Amniotic epithelial cell (primary cell): ENCODE measurements around the gene LIN54.
"Not testable (repeated sequence)": the region's sequence is repeated elsewhere in the genome, so short reads cannot be mapped to it uniquely, and the experiment has no call there.

ENCODE experiments used
- DNase-seq: peaks from one replicate; pipeline ENCODE4 v3.0.0-alpha.2; 2010; ENCODE audit warnings: low read depth

The LIN54 gene

DNA sequence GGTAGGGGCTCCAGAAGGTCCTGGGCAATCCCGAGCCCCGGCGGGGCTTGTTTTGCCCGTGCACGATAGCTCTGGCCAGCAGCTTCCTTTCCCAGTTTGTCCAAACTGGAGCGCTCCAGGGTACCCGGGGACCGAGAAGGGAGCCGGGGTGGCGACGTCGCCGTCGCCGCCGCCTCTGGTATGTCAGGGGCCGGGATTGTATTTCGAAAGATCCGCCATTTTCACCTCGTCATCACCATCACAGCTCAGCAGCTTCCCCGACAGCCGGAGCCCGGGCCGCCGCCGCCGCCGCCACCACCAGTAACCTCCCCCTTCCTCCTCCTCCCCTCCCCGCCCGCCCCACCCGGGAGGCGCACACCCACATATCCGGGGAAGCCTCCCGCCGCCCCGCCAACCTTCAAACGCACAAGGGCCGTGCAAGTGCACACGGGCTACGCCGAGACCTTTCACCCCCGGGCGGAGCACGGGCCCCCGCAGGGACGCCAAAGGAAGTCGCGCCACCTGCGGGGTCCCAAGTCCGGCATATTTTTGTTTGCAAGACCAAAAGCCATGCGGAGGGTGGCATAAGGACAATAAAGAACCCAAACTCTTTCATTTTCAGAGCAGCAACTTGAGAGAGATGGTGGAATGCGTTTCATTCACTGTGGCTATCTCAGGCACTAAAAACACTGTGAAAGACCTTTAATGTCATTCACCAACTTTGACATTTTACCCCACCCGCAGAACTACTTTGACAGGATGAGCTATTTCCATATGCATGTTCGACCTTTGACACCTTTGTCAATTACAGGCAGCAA, at the start of gene LIN54:
Gene LIN54, minus strand, starts transcription at position 302 of the 797 bp plus-strand sequence. CDS start 25,979 bp downstream, outside the sequence.
- peak; percentile 65 for DNase-seq

DNA sequence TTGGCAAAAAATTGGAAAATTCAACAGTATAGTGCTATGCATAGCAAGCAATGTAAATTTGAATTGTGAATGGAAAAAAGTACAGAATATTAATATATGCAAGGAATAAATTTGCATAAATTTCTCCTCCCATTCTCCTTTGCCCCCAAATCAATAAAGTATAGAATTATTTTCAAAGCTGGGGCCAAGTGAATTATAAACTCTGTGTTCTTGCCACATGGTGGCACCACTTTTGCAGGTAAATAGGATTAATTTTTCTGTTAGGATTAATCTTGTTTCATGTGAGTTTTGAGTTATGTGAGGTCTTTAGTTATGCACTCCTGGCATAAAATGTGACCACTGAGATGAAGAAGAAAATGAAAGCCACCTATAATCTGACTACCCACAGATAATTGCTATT, 44.3 kb upstream of the LIN54 start:
- DNase-seq: peak; percentile 19

DNA sequence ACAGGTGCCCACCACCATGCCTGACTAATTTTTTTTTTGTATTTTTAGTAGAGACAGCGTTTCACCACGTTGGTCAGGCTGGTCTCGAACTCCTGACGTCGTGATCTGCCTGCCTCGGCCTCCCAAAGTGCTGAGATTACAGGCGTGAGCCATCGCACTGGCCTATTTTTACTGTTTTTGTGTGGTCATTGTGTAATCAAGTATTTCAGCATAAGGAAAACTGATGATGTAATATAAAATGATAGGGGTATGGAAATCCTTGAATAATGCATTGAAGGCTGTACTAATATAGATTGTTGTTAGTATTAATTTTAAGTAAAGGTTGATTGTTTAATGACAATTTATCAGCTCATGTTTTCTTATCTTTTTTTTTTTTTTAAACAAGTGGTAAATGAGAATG, 38.2 kb upstream of the LIN54 start:
- peak; percentile 22 for DNase-seq

DNA sequence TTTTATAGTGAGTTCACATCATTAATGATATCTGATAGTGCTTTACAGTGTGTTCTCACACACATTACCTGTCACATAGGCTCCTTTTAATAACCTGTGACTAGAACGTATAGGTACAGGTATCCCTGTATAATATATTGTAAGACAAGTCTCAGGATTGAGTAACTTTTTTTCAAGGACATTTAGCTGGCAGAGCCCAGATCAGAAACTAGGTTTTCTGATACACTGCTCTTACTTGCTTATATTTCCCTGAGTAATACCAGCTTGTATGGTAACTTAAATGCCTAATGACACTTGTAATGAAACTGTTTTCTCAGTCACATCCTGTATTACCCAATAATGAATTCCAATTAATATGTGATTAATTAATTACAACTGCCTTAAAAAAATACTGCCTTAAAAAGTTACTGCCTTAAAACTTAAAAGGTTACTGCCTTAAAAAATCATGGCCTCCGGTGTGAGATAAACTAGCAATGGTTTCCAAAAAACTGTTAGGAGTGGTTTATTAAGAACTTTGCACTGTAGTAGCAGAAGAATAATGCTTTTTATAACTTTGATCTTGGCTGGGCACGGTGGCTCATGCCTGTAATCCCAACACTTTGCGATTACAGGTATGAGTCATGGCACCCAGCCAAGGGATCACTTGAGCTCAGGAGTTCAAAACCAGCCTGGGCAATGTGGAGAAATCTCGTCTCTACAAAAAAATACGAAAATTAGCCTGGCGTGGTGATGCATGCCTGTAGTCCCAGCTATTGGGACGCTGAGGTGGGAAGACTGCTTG, 36.3 kb upstream of the LIN54 start:
- no peak for DNase-seq

DNA sequence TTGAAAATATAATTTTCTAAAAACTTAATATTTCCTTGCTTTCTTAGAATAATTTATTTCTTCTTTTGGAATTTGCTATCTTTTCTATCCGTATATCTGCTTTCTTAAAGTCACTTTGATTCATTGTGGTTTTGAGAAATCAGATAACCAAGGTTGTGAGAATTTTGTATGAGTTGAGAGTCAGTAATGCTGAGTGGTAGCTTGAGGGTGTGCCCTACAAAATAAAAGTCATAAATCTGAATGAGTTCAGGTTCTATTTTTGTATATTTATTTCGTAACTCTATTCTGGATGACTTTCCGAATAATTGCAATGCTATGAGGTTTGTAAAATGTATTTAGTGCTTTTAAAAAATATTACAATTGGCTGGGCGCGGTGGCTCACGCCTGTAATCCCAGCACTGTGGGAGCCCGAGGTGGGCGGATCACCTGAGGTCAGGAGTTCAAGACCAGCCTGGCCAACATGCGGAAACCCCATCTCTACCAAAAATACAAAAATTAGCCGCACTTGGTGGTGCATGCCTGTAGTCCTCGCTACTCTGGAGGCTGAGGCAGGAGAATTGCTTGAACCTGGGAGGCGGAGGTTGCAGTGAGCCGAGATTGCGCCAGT, 33.3 kb upstream of the LIN54 start:
- DNase-seq: peak; percentile 91

DNA sequence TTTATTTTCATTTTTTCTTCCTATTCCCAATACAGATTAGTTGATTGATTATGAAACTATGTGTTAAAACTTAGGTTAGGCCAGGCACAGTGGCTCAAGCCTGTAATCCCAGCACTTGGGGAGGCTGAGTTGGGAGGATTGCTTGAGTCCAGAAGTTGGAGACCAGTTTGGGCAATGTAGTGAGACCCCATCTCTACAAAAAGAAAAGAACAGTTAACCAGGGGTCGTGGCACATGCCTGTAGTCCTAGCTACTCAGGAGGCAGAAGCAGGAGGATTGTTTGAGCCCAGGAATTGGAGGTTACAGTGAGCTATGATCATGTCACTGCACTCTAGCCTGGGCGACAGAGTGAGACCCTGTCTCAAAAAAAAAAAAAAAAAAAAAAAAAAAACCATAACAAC, 32.5 kb upstream of the LIN54 start:
- DNase-seq: not testable (repeated sequence)

DNA sequence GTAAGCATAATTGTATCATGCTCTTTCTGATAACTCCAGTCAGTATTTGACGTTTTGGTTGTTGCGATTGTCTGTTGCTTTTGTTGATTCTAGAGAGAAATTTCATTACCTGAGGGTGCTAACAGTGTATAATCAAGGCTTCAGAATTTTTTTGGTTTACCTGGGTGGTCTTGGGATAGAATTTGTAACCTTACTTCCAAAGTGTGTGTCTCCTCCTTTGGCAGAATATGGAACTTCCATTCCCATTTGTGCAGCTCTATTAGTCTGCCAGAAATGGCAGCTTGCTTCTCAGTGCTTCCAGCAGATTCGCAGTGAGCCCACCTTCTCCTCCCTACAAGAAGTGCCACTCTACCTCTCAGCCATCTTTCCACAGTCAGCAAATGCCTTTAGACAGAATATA, 29.6 kb upstream of the LIN54 start:
- DNase-seq: no peak

DNA sequence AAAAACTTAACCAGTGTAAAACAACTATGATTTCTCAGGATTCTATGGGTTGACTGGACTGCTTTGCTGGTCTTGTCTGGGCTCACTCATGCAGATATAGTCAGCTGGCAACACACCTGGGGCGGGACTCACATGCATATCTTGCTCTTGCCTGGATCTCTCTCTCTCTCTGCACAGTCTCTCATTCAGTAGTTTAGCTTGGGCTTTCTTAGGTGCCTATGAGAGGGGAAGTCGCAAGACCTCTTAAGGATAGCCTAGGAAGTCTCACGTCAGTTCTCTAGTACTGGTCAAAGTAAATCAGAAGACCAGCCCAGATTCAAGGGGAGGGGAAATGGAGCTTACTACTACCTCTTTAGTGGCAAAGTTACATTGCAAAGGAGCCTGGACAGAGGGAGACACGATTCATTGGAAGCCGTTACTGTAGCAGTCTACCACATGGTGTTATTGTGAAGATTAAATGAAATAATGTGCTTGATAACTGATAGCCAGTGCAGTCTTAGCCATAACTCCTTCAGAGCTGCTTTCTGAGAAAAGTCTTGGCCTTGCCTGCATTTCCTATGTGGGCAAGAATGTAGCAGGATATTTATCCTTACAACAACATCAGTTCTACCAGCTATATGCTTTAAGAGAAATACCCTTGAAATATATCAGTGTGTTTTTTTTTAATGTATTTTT, 26.5 kb upstream of the LIN54 start:
- DNase-seq: no peak

DNA sequence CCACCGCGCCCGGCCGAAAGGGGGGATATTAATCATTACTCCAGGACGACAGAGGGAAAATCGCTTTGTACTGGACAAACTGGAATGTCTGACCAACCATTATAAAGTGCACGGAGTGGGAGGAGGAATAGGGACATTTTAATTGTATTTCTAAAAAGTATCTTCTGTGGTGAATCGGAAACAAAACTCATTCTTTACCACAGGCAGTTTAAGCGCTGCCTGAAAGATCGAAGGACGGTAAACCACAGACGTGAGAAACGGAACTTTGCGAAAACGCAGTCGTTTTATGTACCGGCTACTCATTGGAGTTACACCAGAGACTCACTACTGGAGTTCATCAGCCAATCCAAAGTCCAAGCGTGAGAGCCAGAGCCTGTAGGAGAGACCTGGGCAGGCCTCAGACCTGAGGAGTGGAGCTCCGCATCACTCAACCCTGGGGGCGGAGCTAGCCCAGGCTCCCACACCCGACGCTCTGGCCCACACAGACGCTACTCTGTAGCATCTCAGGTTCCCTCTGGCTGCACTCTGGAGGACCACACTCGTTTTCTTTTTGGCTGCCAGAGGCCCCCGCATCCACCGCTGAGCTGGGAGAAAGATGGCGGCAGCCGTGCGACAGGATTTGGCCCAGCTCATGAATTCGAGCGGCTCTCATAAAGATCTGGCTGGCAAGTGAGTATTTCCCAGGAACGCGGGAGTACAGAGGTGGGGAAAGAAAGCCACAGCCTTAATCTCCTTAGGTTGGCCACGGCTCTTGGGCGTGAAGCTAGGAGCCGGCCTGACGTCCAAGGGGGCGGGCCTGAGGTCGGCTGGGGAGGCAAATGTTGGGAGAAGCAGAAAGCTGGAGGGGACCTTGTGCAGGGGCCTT, 24.2 kb upstream of the LIN54 start, which contains the start of gene COPS4:
Gene COPS4, plus strand, starts transcription at position 554 of the 865 bp plus-strand sequence. Its CDS starts 42 bp downstream, at position 596.
- DNase-seq: peak; percentile 100

DNA sequence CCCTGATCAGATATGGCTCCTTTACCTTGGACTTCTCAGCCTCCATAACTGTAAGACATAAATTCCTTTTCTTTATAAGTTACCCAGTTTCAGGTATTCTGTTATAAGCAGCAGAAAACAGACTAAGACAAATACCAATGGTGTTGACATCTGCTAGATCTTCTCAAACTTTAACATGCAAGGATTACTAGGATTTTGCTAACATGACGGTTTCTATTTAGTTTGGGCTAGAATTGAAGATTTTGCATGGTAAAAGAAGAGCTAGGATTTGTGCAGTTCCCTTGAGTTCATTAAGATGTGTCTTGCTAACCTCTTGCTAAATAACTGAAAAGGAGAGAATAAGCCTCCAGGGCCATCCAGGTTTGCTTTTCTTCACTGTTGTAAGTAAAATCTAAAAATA, 19.1 kb upstream of the LIN54 start:
- DNase-seq: no peak

DNA sequence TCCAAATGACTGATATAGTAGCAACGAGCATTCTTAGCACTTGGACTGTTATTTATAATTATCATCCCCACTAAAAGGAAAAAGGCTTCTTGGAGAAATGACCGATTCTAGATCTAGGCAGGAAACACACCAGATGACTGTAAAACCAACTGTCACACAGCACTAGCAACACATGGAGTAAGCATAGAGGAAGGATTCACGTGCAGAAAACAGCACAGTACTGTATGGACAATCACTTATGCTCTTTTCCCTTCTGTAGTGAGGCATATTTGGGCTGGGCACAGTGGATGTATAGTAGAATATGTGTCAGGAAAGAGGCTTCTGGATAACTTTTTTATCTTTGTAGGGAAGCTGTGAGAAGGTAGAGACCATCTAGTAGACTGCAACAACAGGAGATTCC, 18.4 kb upstream of the LIN54 start:
- no peak for DNase-seq

DNA sequence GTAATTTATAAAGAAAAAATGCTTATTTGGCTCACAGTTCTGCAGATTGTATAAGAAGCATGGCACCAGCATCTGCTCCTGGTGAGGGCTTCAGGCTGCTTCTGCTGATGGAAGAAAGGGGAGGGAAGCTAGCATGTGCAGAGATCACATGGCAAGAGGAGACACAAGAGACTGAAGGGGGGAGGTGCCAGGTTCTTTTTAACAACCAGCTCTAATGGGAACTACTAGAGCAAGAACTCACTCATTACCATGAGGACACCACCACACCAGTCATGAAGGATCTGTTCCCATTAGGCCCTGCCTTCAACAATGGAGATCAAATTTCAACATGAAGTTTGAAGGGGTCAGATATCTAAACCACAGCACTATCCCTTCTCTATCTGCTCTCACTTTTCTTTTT, 14.9 kb upstream of the LIN54 start:
- no peak for DNase-seq

DNA sequence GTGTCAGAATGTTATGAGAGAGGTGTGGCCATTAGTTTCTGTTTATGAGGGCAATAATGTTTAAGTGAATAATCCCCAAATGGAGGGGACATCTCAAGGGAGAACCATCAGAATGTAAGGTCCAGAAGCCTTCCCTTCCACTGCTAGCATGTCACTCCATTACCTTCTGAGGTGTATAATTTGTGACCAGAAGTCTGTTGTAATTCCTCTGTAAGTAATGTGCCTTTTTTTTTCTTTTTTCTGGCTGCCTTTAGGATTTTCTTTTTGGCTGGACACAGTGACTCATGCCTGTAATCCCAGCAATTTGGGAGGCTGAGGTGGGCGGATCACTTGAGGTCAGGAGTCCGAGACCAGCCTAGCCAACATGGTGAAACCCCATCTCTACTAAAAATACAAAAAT, 13.6 kb upstream of the LIN54 start:
- no peak for DNase-seq

DNA sequence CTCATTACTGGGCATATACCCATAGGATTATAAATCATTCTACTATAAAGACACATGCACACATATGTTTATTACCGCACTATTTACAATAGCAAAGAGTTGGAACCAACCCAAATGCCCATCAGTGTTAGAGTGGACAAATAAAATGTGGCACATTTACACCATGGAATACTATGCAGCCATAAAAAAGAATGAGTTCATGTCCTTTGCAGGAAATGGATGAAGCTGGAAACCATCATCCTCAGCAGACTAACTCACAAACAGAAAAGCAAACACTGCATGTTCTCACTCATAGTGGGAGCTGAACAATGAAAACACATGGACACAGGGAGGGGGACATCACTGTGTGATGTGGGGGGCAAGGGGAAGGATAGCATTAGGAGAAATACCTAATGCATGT, 13.0 kb upstream of the LIN54 start:
- not testable (repeated sequence) for DNase-seq

DNA sequence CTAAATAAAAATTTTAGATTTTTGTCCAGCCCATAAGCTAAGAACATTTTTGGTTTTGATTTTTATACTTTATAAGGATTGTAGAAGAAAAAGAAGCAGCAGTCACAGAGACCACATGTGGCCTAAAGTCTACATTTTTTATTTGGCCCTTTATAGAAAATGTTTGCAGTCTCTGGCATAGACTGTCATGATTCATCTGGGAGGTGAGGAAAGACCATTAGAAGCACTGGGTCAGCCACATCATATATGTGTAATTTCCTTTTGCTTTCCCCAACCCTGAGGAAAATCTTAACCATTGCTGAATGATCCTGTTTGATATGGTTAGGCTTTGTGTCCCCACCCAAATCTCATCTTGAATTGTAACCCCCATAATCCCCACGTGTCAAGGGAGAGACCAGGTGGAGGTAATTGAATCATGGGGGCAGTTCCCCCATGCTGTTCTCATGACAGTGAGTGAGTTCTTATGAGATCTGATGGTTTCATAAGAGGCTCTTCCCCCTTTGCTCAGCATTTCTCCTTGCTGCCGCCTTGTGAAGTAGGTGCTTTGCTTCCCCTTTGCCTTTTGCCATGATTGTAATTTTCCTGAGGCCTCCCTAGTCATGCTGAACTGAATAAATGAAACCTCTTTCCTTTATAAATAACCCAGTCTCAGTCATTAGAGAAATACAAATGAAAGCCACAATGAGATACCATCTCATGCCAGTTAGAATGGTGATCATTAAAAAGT, 12.3 kb upstream of the LIN54 start:
- DNase-seq: no peak

DNA sequence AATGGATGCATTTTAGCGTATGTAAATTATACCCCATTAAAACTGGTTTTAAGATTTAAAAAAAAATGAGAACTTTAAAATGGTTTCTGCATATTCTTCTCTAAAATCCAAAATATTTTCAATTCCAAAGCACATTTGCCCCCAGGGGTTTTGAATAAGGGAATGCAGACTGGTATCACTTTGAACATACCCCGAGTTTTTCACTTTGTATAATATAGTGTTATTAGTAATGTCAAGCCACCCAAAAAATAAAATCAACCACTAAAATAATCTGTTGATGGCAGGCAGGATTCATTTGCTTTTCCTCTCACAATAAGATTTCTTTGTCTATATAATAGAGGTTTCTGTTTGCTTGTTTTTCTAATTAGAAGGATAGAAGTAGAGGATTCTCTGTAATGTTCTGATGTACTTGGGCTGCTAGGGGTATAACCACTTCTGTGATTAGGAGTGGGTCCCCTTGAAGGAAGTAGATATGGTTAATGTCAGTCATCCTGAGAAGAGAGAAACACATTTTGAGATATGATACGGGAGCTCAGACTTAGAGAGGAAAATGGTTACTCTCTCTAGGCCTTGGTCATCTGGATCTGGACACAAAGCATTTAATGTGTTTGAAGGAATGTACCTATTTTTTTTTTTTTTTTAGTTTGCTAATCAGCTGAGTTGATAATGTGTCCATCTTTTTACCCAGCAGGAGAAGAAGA, 9.3 kb upstream of the LIN54 start:
- DNase-seq: no peak

DNA sequence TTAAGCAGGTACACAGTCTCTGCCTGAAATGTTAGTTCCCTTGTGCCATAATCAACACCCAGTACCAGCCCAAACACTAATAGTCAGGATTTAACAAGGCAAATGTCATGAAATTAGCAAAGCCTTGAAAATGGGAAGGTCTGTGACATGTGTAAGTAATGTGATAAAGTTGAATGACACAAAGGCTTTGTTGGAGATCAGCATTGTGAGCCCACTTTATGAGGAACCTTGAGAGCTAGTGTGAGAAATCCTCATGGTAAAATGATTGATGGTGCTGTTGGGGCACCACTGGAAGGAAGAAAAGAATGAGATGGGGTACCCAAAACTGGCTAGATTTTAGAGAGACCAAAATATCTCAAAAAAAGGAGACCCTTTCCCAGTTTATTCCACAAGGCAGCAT, 3.3 kb upstream of the LIN54 start:
- DNase-seq: no peak

DNA sequence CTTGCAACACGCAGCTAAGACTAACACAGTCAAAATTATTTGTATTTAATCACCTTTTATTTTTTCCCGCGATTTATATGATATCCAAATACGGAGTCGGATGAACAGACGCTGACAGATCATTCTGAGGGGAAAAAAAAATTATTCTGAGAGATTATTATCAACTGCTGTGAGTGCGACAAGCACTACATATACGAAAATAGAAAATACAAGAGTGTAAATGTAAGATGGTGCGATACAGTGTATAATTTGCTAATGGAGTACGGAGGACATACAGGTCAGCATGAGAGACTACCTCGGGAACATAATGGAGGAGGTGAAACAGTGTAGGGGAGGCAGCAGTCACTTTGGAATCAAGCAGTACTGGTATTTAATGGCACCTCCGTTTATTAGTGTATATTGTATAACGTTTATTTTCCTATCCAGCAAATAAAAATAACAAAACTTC, 2.8 kb upstream of the LIN54 start:
- DNase-seq: no peak

DNA sequence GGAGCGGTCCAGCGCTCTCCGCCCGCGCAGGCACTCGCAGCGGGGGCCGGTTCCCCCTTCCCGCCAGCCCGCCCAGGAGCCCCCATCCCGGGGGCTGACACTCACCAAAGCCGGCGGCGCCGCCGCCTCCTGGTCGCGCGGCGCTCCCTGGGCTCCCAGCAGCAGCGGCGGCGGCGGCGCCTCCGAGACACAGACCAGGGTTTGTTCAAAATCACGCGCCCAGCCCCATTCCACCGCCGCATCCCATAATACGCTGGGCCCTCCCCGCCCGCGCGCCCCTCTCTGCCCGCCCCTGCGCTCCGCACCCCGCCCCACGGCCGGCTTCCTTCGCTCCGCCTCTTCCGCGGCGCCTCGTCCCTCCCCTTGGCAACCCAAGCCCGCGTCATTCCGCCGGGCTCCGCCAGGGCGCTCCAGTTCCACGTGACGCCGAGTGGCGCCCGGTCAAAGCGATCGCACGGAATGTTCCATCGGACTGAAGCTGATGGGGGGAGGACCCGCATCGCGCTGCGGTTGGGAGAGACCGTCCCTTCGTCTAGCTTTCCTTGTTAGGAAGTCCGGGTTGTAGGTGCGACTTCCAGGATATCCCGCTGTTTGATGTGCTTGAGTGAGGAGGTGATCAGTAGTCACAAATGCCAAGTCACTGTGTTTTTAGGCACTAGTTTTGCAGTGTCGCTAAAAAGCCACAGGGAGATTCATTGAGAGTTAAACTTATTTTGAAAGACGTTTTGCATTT, 2.2 kb upstream of the LIN54 start:
- DNase-seq: peak; percentile 96
